Kidney glomerular epithelial cell (primary cell): ENCODE data around the gene RASGEF1C.
A peak's percentile ranks its signal among the peaks of the same experiment; 100 is the strongest.

Experiments
- DNase-seq: peaks from one replicate; lab custom pipeline; 2025; lab: John Stamatoyannopoulos, UW

Gene RASGEF1C

DNA sequence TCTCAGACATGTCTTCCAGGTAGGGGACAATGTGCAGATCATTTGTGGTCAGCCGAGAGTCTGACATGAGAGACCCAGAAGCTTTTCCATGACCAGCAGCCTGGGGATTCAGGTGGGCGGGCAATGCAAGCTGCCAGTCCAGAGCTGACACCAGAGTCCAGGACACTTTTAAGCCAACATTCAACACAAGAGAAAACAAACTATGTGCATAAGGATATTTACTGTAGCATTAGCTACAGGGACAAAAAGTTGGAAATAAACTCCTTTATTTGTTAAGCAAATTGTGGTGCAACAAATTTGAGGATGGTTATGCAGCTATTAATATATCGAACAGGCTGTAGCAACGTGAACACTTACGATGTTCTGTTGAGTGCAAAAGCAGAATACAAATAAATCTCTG is 127.5 kb downstream of the RASGEF1C start:
- no peak for DNase-seq

DNA sequence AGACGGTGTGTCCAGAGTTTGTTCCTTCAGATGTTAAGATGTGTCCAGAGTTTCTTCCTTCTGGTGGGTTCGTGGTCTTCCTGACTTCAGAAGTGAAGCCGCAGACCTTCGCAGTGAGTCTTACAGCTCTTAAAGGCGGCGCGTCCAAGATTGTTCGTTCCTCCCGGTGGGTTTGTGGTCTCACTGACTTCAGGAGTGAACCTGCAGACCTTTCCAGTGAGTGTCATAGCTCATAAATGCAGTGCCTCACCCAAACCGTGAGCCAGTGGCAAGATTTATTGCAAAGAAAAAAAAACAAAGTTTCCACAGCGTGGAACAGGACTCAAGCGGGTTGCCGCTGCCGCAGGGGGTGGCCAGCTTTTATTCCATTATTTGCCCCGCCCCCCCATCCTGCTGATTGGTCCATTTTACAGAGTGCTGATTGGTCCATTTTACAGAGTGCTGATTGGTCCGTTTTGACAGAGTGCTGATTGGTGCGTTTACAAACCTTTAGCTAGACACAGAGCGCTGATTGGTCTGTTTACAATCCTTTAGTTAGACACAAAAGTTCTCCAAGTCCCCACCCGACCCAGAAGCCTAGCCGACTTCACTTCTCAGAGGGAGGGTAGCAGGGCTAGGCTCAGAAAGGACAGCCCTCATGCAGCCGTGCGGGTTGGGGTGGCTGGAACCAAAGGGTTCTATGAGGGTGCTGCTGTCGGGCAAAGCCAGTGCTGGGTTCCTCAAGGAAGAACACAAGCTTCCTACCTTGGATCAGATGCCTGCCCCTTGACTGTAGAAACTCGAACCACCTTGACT is 128.3 kb downstream of the RASGEF1C start:
- no peak for DNase-seq

DNA sequence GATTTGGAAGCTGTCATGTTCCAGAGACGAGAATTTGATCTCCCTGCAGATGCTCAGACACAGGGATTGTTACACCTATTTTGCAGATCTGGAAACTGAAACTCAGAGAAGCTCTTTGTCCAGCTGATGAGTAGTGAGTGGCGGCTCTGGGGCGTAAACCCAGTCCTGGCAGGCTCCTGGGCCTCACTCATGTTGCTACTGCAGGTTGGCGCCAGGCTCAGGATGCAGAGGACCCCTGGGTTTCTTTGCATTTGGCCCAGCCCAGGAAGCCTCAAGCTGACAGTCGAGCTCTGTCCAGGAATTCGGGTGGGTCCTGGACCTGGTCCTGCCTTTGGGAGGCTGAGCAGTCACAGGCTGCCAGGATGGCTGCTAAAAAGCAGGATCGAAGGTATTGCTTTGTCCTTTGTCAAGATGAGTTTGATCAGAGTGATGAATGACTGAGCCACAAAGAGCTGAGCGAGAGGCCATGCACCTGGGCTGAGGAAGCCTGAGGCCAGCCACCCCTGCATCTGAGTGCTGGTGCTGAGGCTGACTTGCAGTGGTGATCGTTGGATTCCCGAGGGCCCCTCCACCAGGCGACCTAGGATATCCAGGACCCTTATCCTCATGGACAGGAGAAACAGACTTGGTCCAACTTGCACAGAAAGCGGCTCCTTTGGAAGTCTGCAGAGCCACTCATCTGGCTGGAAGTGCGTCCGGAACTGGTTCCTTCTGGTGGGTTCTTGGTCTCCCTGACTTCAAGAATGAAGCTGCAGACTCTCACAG is 129.1 kb downstream of the RASGEF1C start:
- DNase-seq = no peak

DNA sequence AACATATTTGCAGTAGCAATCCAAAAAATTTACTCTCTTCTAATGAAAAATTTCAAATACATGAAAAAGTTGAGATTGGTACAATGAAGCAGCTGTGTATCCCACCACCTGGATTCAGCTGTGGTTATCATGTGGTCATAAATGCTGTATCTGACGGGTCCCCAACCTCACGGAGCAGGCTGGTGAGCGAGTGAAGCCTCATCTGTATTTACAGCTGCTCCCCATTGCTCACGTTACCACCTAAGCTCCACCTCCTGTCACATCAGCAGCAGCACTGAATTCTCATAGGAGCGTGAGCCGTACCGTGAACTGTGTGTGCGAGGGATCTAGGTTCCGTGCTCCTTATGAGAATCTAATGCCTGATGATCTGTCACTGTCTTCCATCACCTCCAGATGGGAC is 130.7 kb downstream of the RASGEF1C start:
- no peak for DNase-seq

DNA sequence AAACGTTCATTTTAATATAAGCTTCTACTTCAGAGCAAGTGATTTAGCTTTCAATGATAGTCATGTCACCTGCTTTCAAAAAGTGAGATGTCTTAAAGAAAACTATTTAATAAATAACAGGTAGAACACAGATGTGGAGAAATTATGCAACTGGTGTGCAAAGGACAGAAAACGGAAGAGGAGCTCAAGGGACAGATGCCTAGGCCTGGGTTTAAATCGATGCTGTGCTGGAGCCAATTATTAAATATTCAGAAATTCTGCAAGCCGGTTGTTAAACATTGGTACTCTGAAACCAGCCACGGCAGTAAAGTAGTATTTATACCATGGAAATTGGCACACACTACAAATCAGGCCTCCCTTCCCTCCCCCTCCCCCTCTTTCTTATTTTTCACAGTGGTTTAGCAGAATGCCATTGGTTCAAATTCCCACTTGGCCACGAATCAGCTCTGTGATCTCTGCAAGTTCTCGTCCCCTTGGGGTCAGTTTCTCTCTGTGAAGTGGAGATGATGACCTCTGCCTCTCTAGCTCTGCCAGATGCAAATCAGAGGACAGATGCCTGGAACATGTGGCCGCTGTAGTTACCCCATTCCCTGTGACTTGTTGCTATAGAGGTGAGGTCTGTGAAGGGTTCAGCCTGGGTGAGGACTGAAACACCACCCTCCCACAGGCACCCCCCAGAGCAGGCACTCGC is 131.3 kb downstream of the RASGEF1C start:
- DNase-seq = no peak

DNA sequence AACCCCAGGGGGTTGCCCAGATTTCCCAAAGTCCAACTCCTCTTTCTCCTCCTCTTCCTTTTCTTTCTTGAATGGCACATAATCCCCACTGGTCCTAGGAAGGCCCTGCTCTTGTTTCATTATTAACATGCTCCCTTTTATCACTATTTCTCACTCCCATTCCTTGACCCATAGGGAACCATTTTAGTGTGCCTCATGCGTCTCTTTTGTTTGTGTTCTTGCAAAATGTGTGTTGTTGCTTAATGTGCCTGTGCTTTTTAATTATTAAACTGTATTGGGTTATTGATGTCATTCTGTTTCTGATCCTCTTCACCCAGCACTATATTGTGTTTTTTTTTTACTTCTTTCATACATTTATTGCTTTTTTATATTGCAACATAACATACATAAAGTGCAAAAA is 133.3 kb downstream of the RASGEF1C start:
- DNase-seq = no peak

DNA sequence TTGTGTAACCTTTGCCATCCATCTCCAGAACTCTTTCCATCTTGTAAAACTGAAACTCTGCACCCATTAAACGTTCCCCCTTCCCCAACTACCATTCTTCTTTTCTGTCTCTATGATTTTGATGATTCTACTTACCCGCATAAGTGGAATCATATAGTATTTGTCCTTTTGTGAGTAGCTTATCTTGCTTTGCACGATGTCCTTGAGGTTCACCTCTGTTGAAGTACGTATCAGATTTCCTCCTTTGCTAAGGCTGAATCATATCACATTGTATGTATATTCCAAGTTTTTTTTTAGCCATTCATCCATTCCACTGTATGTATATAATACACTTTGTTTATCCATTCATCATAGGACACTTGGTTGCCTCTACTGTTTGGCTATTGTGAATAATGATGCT is 134.5 kb downstream of the RASGEF1C start:
- DNase-seq = no peak

DNA sequence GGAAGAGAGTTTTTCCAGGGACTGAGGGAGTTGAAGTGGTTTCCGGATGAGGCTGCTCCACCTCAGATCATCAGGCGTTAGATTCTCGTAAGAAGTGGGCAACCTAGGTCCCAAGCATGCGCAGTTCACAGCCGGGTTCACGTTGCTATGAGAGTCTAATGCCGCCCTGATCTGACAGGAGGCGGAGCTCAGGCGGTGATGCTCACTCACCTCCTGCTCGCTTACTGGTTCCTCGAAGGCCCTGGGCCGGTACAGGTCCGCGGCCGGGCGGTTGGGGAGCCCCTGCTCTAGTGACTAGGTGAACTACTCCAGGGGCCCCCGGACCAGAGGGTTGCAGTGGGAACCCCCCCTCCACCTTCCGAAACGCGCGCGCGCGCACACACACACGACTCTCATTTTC is 136.5 kb downstream of the RASGEF1C start:
- DNase-seq = no peak

DNA sequence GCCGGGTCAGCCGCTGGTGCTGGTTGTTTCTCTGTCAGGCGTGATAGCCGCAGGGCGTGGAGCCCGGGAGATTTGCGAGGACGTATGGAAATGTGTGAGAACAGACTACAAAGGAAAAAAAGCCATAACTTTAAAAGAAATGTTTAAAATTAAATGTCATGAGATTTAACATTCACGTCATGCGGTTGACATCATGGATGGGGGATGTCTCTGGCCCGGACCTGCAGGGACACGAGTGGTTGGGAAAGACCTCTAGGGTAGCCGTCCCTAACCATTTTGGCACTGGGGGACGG is 136.8 kb downstream of the RASGEF1C start:
- DNase-seq = no peak

DNA sequence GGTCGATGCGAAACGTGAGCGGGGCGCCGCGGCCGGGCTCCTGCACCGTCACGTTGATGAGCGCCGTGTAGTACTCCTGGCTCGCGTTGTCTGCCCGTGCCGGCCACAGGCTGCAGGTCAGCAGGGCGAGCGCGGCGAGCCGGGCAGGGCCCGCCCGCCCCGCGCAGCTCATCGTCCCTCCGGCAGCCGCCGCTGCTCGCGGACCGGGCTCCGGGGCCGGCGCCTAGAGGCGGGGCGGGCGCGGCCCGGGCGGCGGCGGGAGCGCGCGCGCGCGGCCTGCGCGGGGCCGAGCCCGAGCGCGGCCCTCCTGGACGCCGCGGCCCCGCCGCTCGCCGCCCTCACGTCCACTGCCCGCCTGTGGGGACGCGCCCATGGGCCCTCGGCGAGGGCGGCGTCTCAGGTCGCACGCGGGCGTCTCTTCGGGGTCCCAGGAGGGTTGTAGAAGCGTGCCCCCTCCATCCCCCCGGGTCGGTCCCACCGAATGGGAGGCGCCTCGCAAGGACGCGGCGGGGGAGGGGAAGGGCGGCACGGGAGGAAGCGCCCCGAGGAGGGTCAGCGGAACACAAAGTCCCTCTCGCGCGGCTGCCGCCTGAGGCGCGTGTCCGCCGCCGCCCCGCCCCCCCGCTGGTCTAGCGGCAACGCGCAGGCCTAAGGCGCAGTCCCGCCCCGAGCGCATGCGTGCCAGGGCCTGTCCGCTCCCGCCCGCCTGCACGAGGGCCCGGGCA is 137.3 kb downstream of the RASGEF1C start, which contains the start of gene RNF130:
RNF130 (minus strand) TSS at position 229 of the 725 bp plus-strand sequence; CDS start at position 172, 57 bp downstream.
- peak; percentile 76 for DNase-seq

DNA sequence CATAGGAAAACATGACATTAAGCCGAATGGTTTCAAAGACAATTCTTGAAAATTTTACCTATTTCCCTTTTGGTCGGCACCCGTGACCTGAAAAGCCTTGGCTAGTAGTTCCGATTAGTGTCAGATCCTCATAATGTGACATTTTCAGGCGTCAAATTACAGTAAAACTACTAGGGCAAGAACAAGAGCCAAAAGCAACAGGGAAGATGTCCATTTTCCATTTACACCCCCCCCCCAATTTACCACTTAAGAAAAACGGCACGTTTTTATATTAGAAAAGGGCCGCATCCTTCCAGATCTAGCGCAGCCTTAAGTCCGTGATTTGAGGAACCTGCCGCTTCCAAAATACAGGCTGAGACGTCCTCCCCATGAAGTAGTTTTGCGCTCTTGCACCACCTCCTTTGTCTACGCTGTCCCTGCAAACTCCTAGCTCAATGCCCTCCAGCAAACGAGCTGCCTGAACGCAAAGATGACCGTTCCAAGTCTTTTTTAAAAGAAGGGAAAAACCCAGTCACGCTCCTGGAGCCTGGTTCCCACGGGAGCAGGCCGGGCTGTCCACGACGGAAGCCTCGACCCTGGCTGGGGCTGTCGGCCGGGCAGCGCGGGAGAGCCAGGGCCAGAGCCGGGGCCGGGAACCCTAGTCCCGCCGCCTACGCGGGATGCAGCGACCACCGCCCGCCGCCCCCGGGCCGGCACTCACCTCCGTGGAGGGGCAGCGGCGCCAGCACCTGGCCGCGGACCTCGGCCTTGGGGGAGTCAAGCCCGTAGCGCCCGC is 138.1 kb downstream of the RASGEF1C start:
- no peak for DNase-seq

DNA sequence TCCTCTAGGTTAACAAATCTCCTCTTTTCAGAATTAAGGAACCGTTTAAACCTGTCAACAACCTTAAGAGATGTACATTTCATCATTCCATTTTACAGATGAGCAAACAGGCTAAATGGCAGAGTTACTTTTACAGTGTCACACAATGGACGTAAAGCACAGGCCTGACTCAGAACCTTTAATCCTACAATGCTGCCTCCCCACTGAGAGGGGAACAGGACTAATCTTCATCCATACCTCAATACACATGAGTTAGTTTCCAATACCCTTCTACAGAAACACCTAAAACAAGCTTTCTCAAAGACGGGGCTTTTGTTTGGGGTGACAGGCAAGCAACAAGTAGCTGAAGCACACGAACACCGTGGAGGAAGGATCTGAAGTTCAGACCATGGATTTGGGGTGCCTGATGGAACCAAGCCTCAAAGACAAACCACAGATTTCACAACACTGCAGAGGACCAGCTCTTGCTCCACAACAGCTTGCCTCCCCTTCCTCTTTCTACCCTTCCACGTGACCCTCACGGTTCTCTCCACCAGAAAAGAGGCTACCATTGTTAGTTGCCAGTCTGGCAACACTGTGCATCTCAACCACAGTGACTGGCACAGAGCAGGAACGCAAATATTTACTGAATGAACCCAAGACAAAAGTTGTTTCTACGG is 139.3 kb downstream of the RASGEF1C start:
- DNase-seq = no peak

DNA sequence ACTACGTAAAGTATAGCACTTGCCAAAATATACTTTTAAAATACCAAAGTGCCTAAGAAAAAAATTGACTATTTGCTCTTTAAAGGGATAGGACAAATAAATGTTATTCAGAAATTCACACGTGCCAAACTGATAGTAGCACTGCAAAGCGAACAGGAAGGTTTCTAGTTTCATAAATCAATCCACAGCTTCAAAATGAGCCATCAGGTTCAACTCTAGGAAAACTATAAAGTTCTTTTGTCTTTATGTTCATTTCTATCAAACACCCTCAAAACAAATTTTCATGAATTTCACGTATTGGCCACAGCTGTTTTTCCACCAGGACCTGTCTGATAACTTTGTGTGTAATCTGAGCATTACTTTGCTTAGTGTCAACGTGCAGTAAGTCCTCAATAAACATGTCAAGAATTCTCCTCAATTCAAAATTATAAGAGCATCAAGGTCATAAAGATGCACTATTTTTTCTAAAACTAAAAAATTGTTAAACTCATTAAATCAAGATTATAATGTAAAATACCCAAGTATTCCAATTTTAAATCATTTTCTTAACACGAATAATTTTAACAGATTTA is 140.4 kb downstream of the RASGEF1C start:
- no peak for DNase-seq

DNA sequence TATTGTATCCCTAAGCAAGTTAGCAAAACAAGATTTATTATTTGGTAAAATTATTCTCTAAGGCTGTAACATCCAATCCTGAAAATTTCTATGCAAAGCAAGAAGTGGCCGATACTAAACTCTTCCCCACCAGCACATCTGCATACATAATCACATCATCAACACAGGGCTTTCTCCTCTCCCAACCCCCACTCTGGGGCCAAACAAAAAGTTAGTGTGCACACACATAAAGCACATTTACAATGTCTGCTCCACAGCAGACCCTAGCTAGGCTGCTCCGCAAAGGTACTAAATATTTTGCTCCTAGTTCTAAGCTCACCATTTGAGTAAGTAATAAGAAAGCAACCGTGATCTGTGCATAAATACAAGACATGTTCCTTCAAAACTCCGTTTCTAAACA is 141.0 kb downstream of the RASGEF1C start:
- DNase-seq = no peak

DNA sequence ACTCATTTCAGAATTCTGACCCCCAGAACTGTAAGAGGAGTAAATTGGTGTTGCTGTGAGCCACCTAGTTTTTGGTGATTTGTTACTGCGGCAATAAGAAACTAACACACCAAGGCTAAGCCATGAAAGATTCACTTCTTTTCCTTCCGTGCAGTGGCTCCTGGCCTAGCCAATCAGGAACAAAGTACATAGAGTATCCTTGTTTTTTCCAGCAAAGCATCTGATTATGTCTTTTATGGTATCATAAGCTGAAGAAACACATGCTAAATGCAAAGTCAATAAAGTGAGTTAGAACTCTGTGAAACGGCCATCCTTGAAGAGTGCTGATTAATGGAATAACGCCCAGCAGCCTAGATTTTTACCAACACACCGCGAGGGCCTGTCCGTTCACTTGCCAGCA is 148.8 kb downstream of the RASGEF1C start:
- no peak for DNase-seq

DNA sequence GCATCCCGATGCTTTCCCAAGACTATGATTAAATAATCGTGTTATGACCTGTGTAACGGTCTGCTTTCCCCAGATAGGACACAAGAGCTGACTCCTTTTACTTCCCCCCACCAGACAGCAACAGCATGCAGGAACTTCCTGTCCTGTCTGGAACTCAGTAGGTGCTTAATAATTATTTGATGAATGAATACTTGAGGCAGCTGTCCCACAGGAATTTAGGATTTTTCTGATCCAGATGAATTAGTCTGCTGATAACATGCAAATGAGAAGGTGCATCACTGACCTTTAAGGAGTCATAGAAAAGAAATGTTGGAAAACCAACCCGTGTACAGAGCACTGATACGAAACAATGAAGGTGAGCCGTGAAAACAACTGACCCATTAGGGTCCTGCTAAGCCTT is 149.7 kb downstream of the RASGEF1C start:
- DNase-seq = peak; percentile 29

DNA sequence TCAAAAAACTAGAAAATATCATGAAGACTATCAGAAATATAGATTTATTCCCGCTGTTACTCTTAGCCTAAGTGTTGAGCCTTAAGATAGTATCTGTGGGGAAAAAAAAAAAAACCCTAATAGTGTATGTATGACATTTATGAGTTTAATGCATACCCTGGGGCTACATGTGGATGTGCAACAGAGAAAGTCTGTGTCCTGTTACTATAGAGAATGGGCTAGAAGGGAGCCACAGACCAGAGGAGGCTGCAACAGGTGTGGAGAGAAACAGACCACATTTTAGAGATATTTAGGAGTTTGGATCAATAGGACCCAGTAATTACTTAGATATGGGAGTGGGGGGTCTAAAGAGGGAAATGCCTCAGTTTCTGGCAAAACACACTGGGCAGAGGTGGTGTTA is 152.9 kb downstream of the RASGEF1C start:
- DNase-seq = no peak

DNA sequence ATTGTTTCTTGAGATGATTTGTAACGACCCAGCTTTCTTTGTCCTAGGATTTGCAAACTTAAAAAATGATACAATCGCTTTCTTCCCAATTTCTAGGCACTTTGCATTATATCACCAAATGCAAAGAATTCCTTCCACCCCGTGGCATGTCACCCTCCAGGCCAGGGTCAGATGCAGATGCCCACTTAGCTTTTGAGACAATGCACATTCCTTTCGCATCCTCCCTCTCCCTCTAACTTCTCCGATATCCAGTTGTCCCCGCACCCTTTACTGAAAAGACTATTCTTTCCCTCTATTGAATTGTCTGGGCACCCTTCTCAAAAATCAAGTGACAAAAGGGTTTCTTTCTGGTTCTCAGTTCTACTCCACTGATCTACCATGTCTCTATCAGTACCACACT is 154.8 kb downstream of the RASGEF1C start:
- DNase-seq = no peak

DNA sequence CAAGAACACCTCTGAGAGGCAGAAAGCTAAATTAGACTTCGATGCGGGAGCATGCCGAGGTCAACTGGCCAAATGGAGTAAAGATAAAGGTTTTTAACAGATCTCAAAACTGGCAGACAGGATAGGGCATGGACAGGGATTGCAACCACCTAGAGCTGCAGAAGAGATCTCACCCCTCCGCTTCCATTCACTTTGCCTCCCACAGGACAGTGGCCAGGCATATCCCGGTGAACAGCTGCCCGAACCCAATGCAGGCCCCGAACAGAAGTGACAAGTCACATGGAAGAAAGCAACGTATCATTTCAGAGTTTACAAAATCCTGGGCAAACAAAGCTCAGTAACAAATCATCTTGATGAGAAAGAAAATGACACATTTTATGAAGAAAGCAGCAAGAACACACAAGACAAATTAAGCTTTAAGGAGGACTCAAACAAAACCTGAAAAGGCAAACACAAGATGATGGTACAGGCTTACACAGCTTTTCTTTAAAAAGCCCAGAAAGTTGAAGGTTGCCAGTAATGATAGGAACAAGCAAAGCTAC is 155.9 kb downstream of the RASGEF1C start:
- no peak for DNase-seq

DNA sequence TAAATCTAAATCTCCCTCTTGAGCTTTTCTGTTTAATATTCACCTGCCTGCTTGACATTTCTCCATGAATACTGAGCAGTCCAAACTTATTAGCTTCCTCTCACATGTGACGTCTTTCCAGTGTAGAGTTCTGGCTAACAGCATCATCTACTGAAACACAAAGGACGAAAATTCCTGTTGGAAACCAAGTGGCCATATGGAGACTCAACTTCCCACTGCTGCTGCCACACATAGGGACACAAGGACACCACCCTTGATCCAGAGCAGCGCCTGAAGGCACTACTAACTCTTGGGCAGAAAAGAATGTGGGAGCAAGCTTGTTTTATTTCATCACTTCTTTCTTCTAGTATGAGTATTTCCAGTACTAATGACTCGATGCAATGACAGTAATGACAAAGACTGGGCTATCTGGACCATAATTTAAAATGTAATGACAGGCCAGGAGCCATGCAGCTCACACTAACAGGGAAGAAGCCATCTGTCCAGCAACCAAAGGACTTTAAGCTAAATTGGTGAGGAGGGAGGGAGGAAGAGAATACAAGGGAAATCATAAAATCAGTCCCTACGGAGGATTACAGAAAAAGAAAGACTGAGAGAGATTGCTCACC is 156.7 kb downstream of the RASGEF1C start:
- DNase-seq = no peak
